MCF 10A (cell line): ENCODE measurements around the gene PSPH. TPM values are rescaled to one million over a fixed set of nuclear protein-coding genes. Genes with fewer than 3 reads are reported as not detected.

Source experiments
- BruUV-seq: library from RNA; stranded (reverse); fragments of 400-500 nt; replicated peaks from 2 replicates; lab custom pipeline; 2021; lab: Mats Ljungman, UMichigan
- CTCF ChIA-PET: fragments of 300-600 bp; sonication (Branson Sonifier 250); formaldehyde crosslinking; extraction: SDS; loops from one replicate; lab custom pipeline; 2021; ENCODE audit warnings: antibody characterized with exemption, inconsistent platforms; lab: Yijun Ruan, JAX
- POLR2A ChIA-PET: fragments of 300-600, 350-650 bp; sonication (Branson Sonifier 250); formaldehyde crosslinking; extraction: SDS; loops from one replicate; lab custom pipeline; 2020; ENCODE audit warnings: antibody characterized with exemption, inconsistent platforms; lab: Yijun Ruan, JAX
- DNase-seq: peaks from one replicate; pipeline ENCODE4 v3.0.0-alpha.2; 2018; ENCODE audit not compliant: unreplicated experiment
- H3K27ac Mint-ChIP-seq: one replicate; pipeline ENCODE4 v1.8.0; 2022; ENCODE audit warnings: mild to moderate bottlenecking, low read depth, mixed read lengths; ENCODE audit not compliant: unreplicated experiment
- H3K27me3 Mint-ChIP-seq: one replicate; pipeline ENCODE4 v1.8.0; 2022; ENCODE audit warnings: mixed read lengths; ENCODE audit not compliant: insufficient read depth, unreplicated experiment
- H3K36me3 Mint-ChIP-seq: one replicate; pipeline ENCODE4 v1.8.0; 2022; ENCODE audit warnings: mild to moderate bottlenecking, moderate library complexity, mixed read lengths; ENCODE audit not compliant: insufficient read depth, unreplicated experiment
- H3K4me1 Mint-ChIP-seq: one replicate; pipeline ENCODE4 v1.8.0; 2022; ENCODE audit warnings: mixed read lengths; ENCODE audit not compliant: insufficient read depth, unreplicated experiment
- H3K4me3 Mint-ChIP-seq: one replicate; pipeline ENCODE4 v1.8.0; 2022; ENCODE audit warnings: mild to moderate bottlenecking, moderate library complexity, mixed read lengths; ENCODE audit not compliant: unreplicated experiment
- H3K9me3 Mint-ChIP-seq: one replicate; pipeline ENCODE4 v1.8.0; 2022; ENCODE audit warnings: mixed read lengths; ENCODE audit not compliant: unreplicated experiment
- CTCF ChIP-seq: fragments of 200-600 bp; IDR thresholded peaks from one replicate; pipeline ENCODE4 v1.8.0; 2022; ENCODE audit warnings: antibody characterized with exemption, mild to moderate bottlenecking; ENCODE audit not compliant: unreplicated experiment
- intact Hi-C: fragments of 100-400 bp; cut with micrococcal nuclease; formaldehyde crosslinking; loops from 2 replicates; pipeline ENCODE4 v1.14.1; 2022
- total RNA-seq: library from RNA; stranded (reverse); gene quantifications from 2 replicates; pipeline ENCODE4 v1.2.3, GENCODE V29; 2022

The PSPH gene
- total RNA-seq, 1 experiment from 2014 or later, result 56.6 TPM

DNA sequence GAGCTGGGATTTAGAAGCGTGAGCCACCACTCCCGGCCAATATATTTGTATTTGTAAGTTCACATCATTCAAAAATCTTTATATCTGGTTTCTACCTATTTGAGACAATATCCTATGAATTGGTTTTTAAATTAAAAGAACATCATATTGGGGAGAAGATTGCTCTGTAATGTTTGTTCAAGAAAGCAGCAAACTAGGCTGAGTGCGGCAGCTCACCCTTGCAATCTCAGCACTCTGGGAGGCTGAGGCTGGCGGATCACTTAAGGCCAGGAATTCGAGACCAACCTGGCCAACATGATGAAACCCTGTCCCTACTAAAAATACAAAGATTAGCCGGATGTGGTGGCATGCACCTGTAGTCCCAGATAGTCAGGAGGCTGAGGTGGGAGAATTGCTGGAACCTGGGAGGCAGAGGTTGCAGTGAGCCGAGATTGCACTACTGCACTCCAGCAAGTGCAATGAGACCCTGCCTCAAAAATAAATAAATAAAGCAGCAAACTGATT is 77.4 kb downstream of the PSPH start:
- intact Hi-C loops, result no loop called here
- H3K36me3 Mint-ChIP-seq, result peaks cover 29% of the 10 kb centered on the region
- peaks cover 19% of the 10 kb centered on the region for H3K4me1 Mint-ChIP-seq
- H3K27ac Mint-ChIP-seq, result no peak overlapping the region
- BruUV-seq, result no TSS peak
- ChIA-PET CTCF (no interaction called here), POLR2A (interaction anchor here (1.9 kb wide), 1 partner anchor 10 kb away, joined by 6 read pairs; no protein-coding TSS in a partner anchor)
- no peak for DNase-seq
- H3K27me3 Mint-ChIP-seq, result no peaks in the 10 kb centered on the region
- no peaks in the 10 kb centered on the region for H3K9me3 Mint-ChIP-seq
- no peak overlapping the region for H3K4me3 Mint-ChIP-seq
- no peak for TF ChIP-seq CTCF

DNA sequence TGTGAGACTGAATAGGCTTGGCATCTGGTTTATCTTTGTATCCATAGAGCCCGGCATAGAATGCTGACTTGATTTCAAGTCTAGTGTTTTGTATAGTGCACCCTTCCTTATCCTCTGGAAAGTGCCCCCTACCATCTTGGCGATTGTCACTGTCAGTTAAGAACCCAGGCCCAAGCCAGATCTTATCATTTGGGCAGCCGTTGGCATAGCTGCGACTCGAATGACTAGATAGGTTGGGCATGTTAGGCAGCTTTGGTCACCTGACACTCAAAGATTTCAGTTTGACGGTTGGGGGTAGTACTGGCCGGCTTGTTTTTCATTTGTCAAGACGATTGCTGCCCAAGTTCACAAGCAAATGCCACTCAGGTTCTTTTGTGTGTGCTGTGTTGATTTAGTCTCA is 80.3 kb downstream of the PSPH start:
- Mint-ChIP-seq H3K36me3 (peaks cover 22% of the 10 kb centered on the region), H3K27me3 (no peaks in the 10 kb centered on the region), H3K4me1 (peaks cover 22% of the 10 kb centered on the region), H3K9me3 (no peaks in the 10 kb centered on the region), H3K27ac (no peak overlapping the region), H3K4me3 (no peak overlapping the region)
- no peak for DNase-seq
- TF ChIP-seq CTCF, result no peak
- ChIA-PET POLR2A (interaction anchor here (0.9 to 1.2 kb wide), 2 partner anchors 10 to 17 kb away, joined by 3 to 4 read pairs; no protein-coding TSS in a partner anchor), CTCF (no interaction called here)
- intact Hi-C loops, result no loop called here
- BruUV-seq, result no TSS peak

DNA sequence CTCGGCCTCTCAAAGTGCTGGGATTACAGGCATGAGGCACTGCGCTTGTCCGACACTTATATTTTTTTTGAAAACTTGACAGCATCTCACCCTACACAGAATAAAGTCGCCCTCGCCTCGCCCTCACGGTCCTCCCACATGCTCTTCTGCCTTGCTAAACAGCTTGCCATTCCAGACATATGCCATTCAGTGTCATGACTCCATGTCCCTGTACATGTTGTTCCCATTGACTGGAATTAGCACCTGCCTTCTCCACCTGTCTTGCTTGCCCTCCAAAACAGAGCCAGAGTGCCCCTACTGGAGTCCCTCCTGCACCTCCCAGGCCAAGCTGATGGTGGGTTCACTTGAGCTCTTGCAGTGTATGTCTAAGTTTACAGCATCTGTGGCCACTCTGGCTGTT is 80.7 kb downstream of the PSPH start:
- Mint-ChIP-seq H3K9me3 (no peaks in the 10 kb centered on the region), H3K27ac (no peak overlapping the region), H3K4me3 (no peak overlapping the region), H3K4me1 (peaks cover 22% of the 10 kb centered on the region), H3K27me3 (no peaks in the 10 kb centered on the region), H3K36me3 (peaks cover 22% of the 10 kb centered on the region)
- DNase-seq, result no peak
- CTCF ChIA-PET, result no interaction called here
- no peak for TF ChIP-seq CTCF
- POLR2A ChIA-PET, result interaction anchor here (0.9 to 1.2 kb wide), 2 partner anchors 10 to 17 kb away, joined by 3 to 4 read pairs; no protein-coding TSS in a partner anchor
- BruUV-seq, result no TSS peak
- intact Hi-C loops, result no loop called here

- Mint-ChIP-seq H3K27me3 (no peaks in the 10 kb centered on the region), H3K27ac (peak overlapping the region; percentile 37), H3K36me3 (peaks cover 22% of the 10 kb centered on the region), H3K9me3 (no peaks in the 10 kb centered on the region), H3K4me3 (no peak overlapping the region), H3K4me1 (peaks cover 17% of the 10 kb centered on the region)
- intact Hi-C loops, result no loop called here
- POLR2A ChIA-PET, result no interaction called here
- no peak for DNase-seq
- BruUV-seq, result no TSS peak
- TF ChIP-seq CTCF, result no peak
- CTCF ChIA-PET, result interaction anchor here (0.6 kb wide), 1 partner anchor 824 kb away, joined by 3 read pairs; no protein-coding TSS in a partner anchor
Measured at GRCh38 chr7:55969391-55969790, 81.9 kb downstream of the PSPH start.
